Endothelial cell (in vitro differentiated cells): ENCODE measurements around the gene KRT33B. TPM values are rescaled to one million over a fixed set of nuclear protein-coding genes. Genes with fewer than 3 reads are reported as not detected.

Experiments
- DNase-seq: peaks from one replicate; pipeline ENCODE4 v3.0.0; 2021; ENCODE audit warnings: low spot score
- H3K27ac Mint-ChIP-seq: one replicate; pipeline ENCODE4 v1.8.0; 2021; ENCODE audit warnings: mixed read lengths, inconsistent platforms; ENCODE audit not compliant: unreplicated experiment
- H3K27me3 Mint-ChIP-seq: one replicate; pipeline ENCODE4 v1.8.0; 2021; ENCODE audit warnings: mild to moderate bottlenecking, moderate library complexity, mixed read lengths, inconsistent platforms; ENCODE audit not compliant: unreplicated experiment
- H3K36me3 Mint-ChIP-seq: one replicate; pipeline ENCODE4 v1.8.0; 2021; ENCODE audit warnings: mild to moderate bottlenecking, low read depth, mixed read lengths, inconsistent platforms; ENCODE audit not compliant: unreplicated experiment
- H3K4me1 Mint-ChIP-seq: one replicate; pipeline ENCODE4 v1.8.0; 2021; ENCODE audit warnings: mild to moderate bottlenecking, mixed read lengths, inconsistent platforms; ENCODE audit not compliant: unreplicated experiment
- H3K4me3 Mint-ChIP-seq: one replicate; pipeline ENCODE4 v1.8.0; 2021; ENCODE audit warnings: mild to moderate bottlenecking, mixed read lengths, inconsistent platforms; ENCODE audit not compliant: unreplicated experiment
- H3K9me3 Mint-ChIP-seq: one replicate; pipeline ENCODE4 v1.8.0; 2021; ENCODE audit warnings: mixed read lengths, inconsistent platforms; ENCODE audit not compliant: unreplicated experiment
- total RNA-seq: library from RNA; stranded (reverse); fragmentation: NEBNext Ultra II Directional; extraction: Animal tissue kit (Norgen Biotek cat#: 25700); gene quantifications from one replicate; pipeline ENCODE4 v1.2.1, GENCODE V29; 2021; ENCODE audit not compliant: unreplicated experiment
- TF ChIP-seq, protein P1 (sequence below): fragments of 200-600 bp; sonication (generic); IDR thresholded peaks from one replicate; pipeline ENCODE4 v1.5.0; 2021; ENCODE audit warnings: antibody characterized with exemption; ENCODE audit not compliant: unreplicated experiment

The KRT33B gene
- total RNA-seq, 1 donor from 2014 or later = not detected

DNA sequence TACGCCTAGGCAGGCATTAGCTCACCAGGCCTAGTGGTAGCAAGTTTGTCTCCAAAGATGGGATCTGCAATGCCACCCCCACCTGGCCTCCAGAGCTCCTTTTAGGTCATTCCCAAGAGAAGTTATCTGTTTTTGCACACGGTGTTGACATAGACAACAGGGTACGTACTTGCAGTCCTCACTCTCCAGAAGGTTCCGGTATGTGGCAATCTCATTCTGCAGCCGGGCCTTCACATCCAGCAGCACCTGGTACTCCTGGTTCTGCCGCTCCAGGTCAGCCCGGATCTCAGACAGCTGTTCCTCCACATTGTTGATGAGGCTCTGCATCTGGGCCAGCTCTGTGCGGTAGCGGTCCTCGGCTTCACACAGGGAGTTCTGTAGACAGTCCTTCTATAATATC lies 37.6 kb upstream of the KRT33B start:
- DNase-seq = no peak
- Mint-ChIP-seq H3K4me1 (no peaks in the 10 kb centered on the region), H3K36me3 (no peaks in the 10 kb centered on the region), H3K27ac (no peak overlapping the region), H3K9me3 (no peaks in the 10 kb centered on the region), H3K27me3 (peaks cover 1% of the 10 kb centered on the region), H3K4me3 (no peak overlapping the region)
- TF ChIP-seq, protein P1, sequence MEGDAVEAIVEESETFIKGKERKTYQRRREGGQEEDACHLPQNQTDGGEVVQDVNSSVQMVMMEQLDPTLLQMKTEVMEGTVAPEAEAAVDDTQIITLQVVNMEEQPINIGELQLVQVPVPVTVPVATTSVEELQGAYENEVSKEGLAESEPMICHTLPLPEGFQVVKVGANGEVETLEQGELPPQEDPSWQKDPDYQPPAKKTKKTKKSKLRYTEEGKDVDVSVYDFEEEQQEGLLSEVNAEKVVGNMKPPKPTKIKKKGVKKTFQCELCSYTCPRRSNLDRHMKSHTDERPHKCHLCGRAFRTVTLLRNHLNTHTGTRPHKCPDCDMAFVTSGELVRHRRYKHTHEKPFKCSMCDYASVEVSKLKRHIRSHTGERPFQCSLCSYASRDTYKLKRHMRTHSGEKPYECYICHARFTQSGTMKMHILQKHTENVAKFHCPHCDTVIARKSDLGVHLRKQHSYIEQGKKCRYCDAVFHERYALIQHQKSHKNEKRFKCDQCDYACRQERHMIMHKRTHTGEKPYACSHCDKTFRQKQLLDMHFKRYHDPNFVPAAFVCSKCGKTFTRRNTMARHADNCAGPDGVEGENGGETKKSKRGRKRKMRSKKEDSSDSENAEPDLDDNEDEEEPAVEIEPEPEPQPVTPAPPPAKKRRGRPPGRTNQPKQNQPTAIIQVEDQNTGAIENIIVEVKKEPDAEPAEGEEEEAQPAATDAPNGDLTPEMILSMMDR = no peak

DNA sequence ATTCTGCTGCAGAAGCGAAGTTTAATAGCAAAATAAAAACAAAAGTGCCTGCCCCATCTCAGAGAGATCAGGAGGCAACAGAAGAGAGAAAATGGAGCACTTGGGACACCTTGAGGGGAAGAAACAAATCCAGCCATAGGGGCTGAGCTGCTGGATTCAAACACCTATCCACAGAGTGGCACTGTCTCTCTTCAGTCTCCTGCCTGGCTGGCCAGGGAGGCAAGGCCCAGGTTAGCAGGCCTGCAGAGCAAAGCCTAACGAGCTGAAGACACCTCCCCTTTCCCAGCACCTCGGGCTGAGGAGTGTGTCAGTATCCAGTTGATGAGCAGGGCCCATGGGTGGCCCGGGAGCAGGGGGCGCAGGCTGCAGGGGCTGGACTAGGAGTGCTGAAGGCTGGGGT lies 36.6 kb upstream of the KRT33B start:
- no peaks in the 10 kb centered on the region for H3K9me3 Mint-ChIP-seq
- DNase-seq = no peak
- H3K27ac Mint-ChIP-seq = no peak overlapping the region
- H3K4me3 Mint-ChIP-seq = no peak overlapping the region
- TF ChIP-seq, protein P1 = no peak
- peaks cover 1% of the 10 kb centered on the region for H3K27me3 Mint-ChIP-seq
- no peaks in the 10 kb centered on the region for H3K36me3 Mint-ChIP-seq
- H3K4me1 Mint-ChIP-seq = no peaks in the 10 kb centered on the region

DNA sequence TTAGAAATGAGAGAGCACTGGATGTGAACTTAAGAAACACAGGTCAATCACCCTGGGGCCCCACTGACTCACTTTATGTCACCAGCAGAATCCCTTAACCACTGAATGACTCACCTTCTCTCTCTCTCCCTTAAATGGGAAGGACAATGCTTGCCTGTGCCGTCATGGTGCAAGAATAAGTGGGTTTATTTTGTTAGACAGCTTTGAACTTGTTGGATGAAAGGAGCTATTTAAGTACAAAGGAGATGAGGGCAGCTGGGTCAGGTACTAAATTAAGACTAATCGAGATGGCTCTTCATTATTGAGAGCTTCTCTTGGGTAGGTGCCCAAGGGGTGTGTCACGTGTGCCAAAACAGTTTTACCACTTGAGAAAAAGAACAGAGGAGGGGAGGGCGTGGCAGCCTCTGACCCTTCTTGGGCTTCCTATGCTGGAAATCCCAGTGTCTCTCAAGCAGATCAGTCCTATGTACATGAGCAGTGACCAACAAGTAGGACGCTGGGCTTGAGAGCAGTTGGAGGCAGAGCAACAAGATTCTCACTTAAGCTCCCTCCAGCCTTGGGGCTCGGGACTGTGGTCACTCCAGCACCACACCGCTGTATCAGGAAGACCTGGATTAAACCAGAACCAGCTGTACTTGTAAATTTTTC lies 34.5 kb upstream of the KRT33B start:
- Mint-ChIP-seq H3K4me3 (no peak overlapping the region), H3K27me3 (peaks cover 1% of the 10 kb centered on the region), H3K36me3 (no peaks in the 10 kb centered on the region), H3K4me1 (no peaks in the 10 kb centered on the region), H3K9me3 (no peaks in the 10 kb centered on the region), H3K27ac (no peak overlapping the region)
- TF ChIP-seq, protein P1 = no peak
- no peak for DNase-seq

DNA sequence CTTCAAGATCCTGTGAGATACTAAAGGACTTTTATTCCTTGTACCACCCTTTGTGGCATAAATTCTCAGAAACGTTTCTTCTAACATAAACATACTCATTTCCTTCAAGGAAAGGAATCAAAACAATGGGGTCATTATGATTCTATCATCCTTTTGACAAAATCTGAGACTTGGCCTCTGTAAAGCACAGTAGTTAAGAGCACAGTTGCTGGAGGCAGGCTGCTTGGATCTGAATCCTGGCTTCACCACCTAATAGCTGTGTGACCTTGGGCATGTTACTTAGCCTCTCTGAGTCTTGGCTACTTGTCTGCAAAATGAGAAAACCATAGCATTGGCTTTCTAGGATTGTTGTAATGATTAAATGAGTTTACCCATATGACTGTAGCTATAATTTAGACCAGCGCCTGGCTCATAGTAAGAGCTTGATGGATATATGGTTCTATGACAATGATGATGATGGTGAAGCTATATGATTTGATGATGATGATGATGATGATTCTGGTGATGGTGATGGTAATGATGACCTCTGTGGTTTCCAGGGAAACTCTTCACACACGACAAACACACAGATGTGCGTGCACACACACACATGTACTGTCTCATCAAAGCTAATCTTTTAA lies 33.9 kb upstream of the KRT33B start:
- Mint-ChIP-seq H3K36me3 (no peaks in the 10 kb centered on the region), H3K4me3 (no peak overlapping the region), H3K27me3 (peaks cover 1% of the 10 kb centered on the region), H3K27ac (no peak overlapping the region), H3K4me1 (no peaks in the 10 kb centered on the region), H3K9me3 (no peaks in the 10 kb centered on the region)
- no peak for DNase-seq
- TF ChIP-seq, protein P1 = no peak

DNA sequence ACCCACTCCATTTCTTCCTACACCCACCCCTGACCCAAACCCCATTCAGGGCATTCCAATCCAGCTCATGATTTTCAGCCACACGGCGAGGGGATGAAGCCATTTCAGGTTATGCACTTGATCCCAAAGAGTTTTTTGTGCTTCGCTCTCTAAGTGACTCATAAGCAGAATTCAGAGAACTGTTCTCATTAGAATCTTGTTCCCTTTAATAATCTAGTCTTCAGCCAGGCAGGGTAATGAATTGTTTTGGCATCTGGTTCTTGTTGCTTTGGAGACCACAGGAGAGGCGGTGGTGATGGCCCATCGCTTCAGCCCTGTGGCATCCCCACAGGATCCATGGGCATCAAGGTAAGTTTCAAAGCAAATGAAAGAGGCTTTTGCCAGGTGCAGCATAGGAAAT lies 32.5 kb upstream of the KRT33B start:
- Mint-ChIP-seq H3K4me1 (no peaks in the 10 kb centered on the region), H3K9me3 (no peaks in the 10 kb centered on the region), H3K36me3 (no peaks in the 10 kb centered on the region), H3K27me3 (peaks cover 1% of the 10 kb centered on the region), H3K27ac (no peak overlapping the region), H3K4me3 (no peak overlapping the region)
- DNase-seq = no peak
- TF ChIP-seq, protein P1 = no peak
